K562 (cell line): ENCODE results near the gene HPSE2. TPM values are rescaled to one million over a fixed set of nuclear protein-coding genes. Genes with fewer than 3 reads are reported as not detected.

Experiments
- ATAC-seq: fragments of 200-7000 bp; cut with Tn5 transposase; 3 replicates; pipeline ENCODE4 v1.9.1; 2020; ENCODE audit warnings: moderate library complexity
- BruUV-seq: library from RNA; stranded (reverse); fragments of 400-500 nt; replicated peaks from 2 replicates; lab custom pipeline; 2021; lab: Mats Ljungman, UMichigan
- CTCF ChIA-PET: fragments of 300-600 bp; formaldehyde crosslinking; extraction: SDS; loops from one replicate; lab custom pipeline; 2021; ENCODE audit warnings: low intra/inter-chr PET ratio; lab: Yijun Ruan, JAX
- POLR2A ChIA-PET: fragments of 300-600, 350-650 bp; sonication (Branson Sonifier 250); formaldehyde crosslinking; extraction: SDS; loops from one replicate; lab custom pipeline; 2021; ENCODE audit warnings: antibody characterized with exemption, inconsistent platforms; lab: Yijun Ruan, JAX
- DNase-seq, 4 experiments: peaks; one replicate each; pipeline versions ENCODE4 v3.0.0 to v3.0.0-alpha.2; 2011 to 2018; ENCODE audit warnings: low spot score in 3 of 4, mixed read lengths in 3 of 4; ENCODE audit errors: extremely low read depth in 1 of 4
- FAIRE-seq: peaks from 2 replicates; lab custom pipeline; 2011; peaks lifted over from hg19 to GRCh38; lab: Jason Lieb, UNC
- H2AFZ ChIP-seq: 2 replicates; pipeline ENCODE4 v1.6.0; 2011; ENCODE audit warnings: low read depth, low read length, control low read depth, inconsistent platforms
- H3K27ac ChIP-seq: fragments of 200-600 bp; 3 replicates; pipeline ENCODE4 v1.8.0; 2011; ENCODE audit warnings: low read depth, mild to moderate bottlenecking, control low read depth, inconsistent platforms, low read length, moderate library complexity, mixed read lengths; ENCODE audit errors: extremely low read depth
- H3K27me3 ChIP-seq, 2 experiments: fragments of 300-600 bp in 1 of 2; 2 replicates in 1 of 2; 3 replicates in 1 of 2; pipeline versions ENCODE4 v1.6.0 to v1.8.0; 2011; ENCODE audit warnings: inconsistent platforms in 2 of 2, low read length in 2 of 2, mild to moderate bottlenecking in 1 of 2, mixed read lengths in 1 of 2, moderate library complexity in 1 of 2; ENCODE audit not compliant: control insufficient read depth in 2 of 2, insufficient read depth in 2 of 2
- H3K36me3 ChIP-seq: fragments of 300-600 bp; 3 replicates; pipeline ENCODE4 v1.8.0; 2011; ENCODE audit warnings: mild to moderate bottlenecking, low read length, inconsistent platforms; ENCODE audit not compliant: control insufficient read depth, insufficient read depth
- H3K4me1 ChIP-seq, 2 experiments: fragments of 200-600 bp in 1 of 2; replicated peaks in 1 of 2; 2 replicates in 1 of 2; 3 replicates in 1 of 2; pipeline versions ENCODE4 v1.5.1 to v1.8.0; 2011; ENCODE audit warnings: inconsistent platforms in 2 of 2, low read length in 2 of 2, mild to moderate bottlenecking in 1 of 2, mixed read lengths in 1 of 2, moderate library complexity in 1 of 2; ENCODE audit not compliant: control insufficient read depth in 2 of 2, insufficient read depth in 2 of 2
- H3K4me2 ChIP-seq: 2 replicates; pipeline ENCODE4 v1.6.1; 2011; ENCODE audit warnings: low read length, control low read depth, inconsistent platforms, mixed read lengths; ENCODE audit not compliant: insufficient read depth
- H3K4me3 ChIP-seq: fragments of 200-600 bp; sonication (generic), shearing (Covaris generic); 2 replicates; pipeline ENCODE4 v1.5.1; 2016; ENCODE audit warnings: control low read depth, inconsistent platforms
- H3K79me2 ChIP-seq: fragments of 200-600 bp; 3 replicates; pipeline ENCODE4 v1.8.0; 2011; ENCODE audit warnings: low read length, inconsistent platforms; ENCODE audit not compliant: control insufficient read depth, insufficient read depth
- H3K9ac ChIP-seq, 2 experiments: 2 replicates each; pipeline versions ENCODE4 v1.6.0 to v1.6.1; 2011; ENCODE audit warnings: low read depth in 2 of 2, low read length in 2 of 2, control low read depth in 1 of 2, inconsistent platforms in 1 of 2, mild to moderate bottlenecking in 1 of 2, mixed read lengths in 1 of 2; ENCODE audit not compliant: insufficient read depth in 1 of 2
- H3K9me1 ChIP-seq: one replicate; pipeline ENCODE4 v1.6.0; 2011; ENCODE audit warnings: inconsistent platforms, mild to moderate bottlenecking, low read length, moderate library complexity; ENCODE audit not compliant: control insufficient read depth, insufficient read depth
- H3K9me3 ChIP-seq: replicated peaks from 2 replicates; pipeline ENCODE4 v1.5.1; 2011; ENCODE audit warnings: low read depth, low read length, inconsistent platforms; ENCODE audit not compliant: control insufficient read depth, insufficient read depth
- H4K20me1 ChIP-seq: replicated peaks from 2 replicates; pipeline ENCODE4 v1.6.1; 2011; ENCODE audit warnings: low read length, inconsistent platforms, mixed read lengths; ENCODE audit not compliant: control insufficient read depth, insufficient read depth
- E2F1 ChIP-seq: sonication (generic); formaldehyde crosslinking; IDR thresholded peaks from 2 replicates; pipeline ENCODE4 v1.8.1; 2023; ENCODE audit warnings: mild to moderate bottlenecking, missing genetic modification reagents, moderate library complexity
- GTF2E2 ChIP-seq: fragments of 200-800 bp; sonication (Bioruptor generic); IDR thresholded peaks from 2 replicates; pipeline ENCODE4 v1.6.1; 2016; ENCODE audit warnings: missing genetic modification characterization, missing compliant biosample characterization
- MBD1 ChIP-seq: fragments of 250-450 bp; sonication (Bioruptor Pico); IDR thresholded peaks from 2 replicates; pipeline ENCODE4 v1.8.0; 2022; ENCODE audit warnings: inconsistent platforms
- MCM2 ChIP-seq: fragments of 450-650 bp; IDR thresholded peaks from 2 replicates; pipeline ENCODE4 v1.6.1; 2017; ENCODE audit warnings: low read depth, mild to moderate bottlenecking
- NELFE ChIP-seq: IDR thresholded peaks from 2 replicates; pipeline ENCODE4 v1.6.1; 2011; ENCODE audit warnings: mild to moderate bottlenecking; ENCODE audit not compliant: insufficient read depth, insufficient read length
- ZBTB40 ChIP-seq, 2 experiments: fragments of 450-650 bp in 1 of 2; sonication (generic) in 1 of 2; formaldehyde crosslinking in 1 of 2; IDR thresholded peaks; 2 replicates each; pipeline versions ENCODE4 v1.7.1 to v1.9.0; 2016 to 2022; ENCODE audit warnings: inconsistent platforms in 1 of 2, mild to moderate bottlenecking in 1 of 2, missing genetic modification reagents in 1 of 2
- ZKSCAN3 ChIP-seq: fragments of 250-450 bp; sonication (Bioruptor Pico); IDR thresholded peaks from 2 replicates; pipeline ENCODE4 v1.4.0; 2020
- ZNF316 ChIP-seq: fragments of 450-650 bp; IDR thresholded peaks from 2 replicates; pipeline ENCODE4 v1.6.1; 2016
- WGBS: fragments of 100-300 bp; shearing (Covaris generic); methylation state at CpG from one replicate; pipeline ENCODE4 v1.1.6; 2016; ENCODE audit warnings: low coverage, mixed read lengths; ENCODE audit not compliant: insufficient coverage; ENCODE audit errors: missing lambda C conversion rate; 5-methylcytosine and 5-hydroxymethylcytosine counted together
- in situ Hi-C: fragments of 300-500 bp; cut with MboI; formaldehyde crosslinking; loops from 4 replicates; pipeline ENCODE4 v1.15.0; 2018; ENCODE audit warnings: inconsistent platforms, mixed read lengths
- intact Hi-C: fragments of 100-400 bp; cut with micrococcal nuclease; formaldehyde crosslinking; loops from 2 replicates; pipeline ENCODE4 v1.14.2; 2022
- polyA plus RNA-seq, 8 experiments: library from polyadenylated mRNA; depleted of rRNA in 4 of 8; stranded (reverse) in 5 of 8; unstranded in 3 of 8; fragments of >200 nt; fragmentation: Nextera tagmentation in 2 of 8; fragmentation: Illumina TruSeq in 1 of 8; extraction: Ambion mirVana in 2 of 8; extraction: Trizol in 1 of 8; gene quantifications; 2 replicates each; pipeline versions ENCODE4 v1.2.1 to v1.2.3, GENCODE V29; 2011 to 2014; ENCODE audit warnings: inconsistent platforms in 1 of 8, missing spikeins in 1 of 8
- total RNA-seq, 7 experiments: library from RNA; depleted of rRNA in 6 of 7; stranded (reverse); fragments of >200 nt in 6 of 7; fragmentation: Illumina TruSeq in 2 of 7; extraction: Trizol in 2 of 7; gene quantifications; 2 replicates each; pipeline versions ENCODE4 v1.2.1 to v1.2.3, GENCODE V29; 2011 to 2021; ENCODE audit warnings: low replicate concordance in 1 of 7
- TF ChIP-seq, protein P1 (sequence below): sonication (generic); formaldehyde crosslinking; IDR thresholded peaks from 2 replicates; pipeline ENCODE4 v1.8.1; 2023; ENCODE audit warnings: mild to moderate bottlenecking, missing genetic modification reagents

The HPSE2 gene
- total and polyA plus RNA-seq, 9 of the 15 experiments (the other 6 are each of a cell fraction or from before 2014, with no cell fraction given): 0.03 to 0.10 (median 0.04) TPM; not detected in 2

DNA sequence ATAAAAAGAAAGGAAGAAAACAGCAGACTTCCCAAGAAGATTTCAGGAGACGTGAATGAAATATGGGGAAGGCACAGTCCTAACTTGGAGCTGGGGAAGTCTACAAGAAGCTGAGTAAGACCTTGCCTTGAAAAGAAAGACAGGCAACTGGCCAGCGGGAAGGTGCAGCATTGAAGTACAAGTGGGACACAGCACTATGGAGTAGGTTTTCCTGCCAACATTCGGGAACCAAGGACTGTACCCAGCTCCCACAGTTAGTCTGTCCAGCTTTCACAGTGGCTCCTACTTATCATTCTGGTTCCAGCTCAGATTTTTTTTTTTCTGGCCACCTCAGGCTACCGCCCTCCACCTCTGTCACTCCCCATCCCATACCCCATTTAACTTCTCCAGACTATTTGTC, 798.9 kb downstream of the HPSE2 start:
- CTCF ChIA-PET: no interaction called here
- 100% methylated on average over 4 of the region's 4 CpGs for WGBS
- H3K9ac ChIP-seq: no peak overlapping the region
- H3K4me1 ChIP-seq: no peaks in the 10 kb centered on the region
- no peak overlapping the region for H3K4me3 ChIP-seq
- no peaks in the 10 kb centered on the region; the same call in 2 of the 3 replicates for H3K79me2 ChIP-seq
- DNase-seq: no peak
- no peaks in the 10 kb centered on the region for H4K20me1 ChIP-seq
- in situ Hi-C loops (no loop called here), intact Hi-C loops (no loop called here)
- no peak overlapping the region for H3K27ac ChIP-seq
- no peak for FAIRE-seq
- no peak for ATAC-seq
- H2AFZ ChIP-seq: no peak overlapping the region
- no TSS peak for BruUV-seq
- no peaks in the 10 kb centered on the region for H3K27me3 ChIP-seq
- POLR2A ChIA-PET: interaction anchor here (1.2 kb wide), 1 partner anchor 9 kb away, joined by 3 read pairs; no protein-coding TSS in a partner anchor
- H3K9me1 ChIP-seq: no peaks in the 10 kb centered on the region
- H3K36me3 ChIP-seq: peaks cover 72% of the 10 kb centered on the region; the same call in 2 of the 3 replicates
- H3K4me2 ChIP-seq: no peak overlapping the region
- no peaks in the 10 kb centered on the region for H3K9me3 ChIP-seq
- TF ChIP-seq GTF2E2 (tag) (no peak), ZBTB40 (IDR thresholded peaks at IDR 0.05) (no peak), ZBTB40 (CRISPR knock-in tag; IDR thresholded peaks at IDR 0.05) (no peak), ZNF316 (no peak), E2F1 (CRISPR knock-in tag) (no peak), MCM2 (no peak), ZKSCAN3 (CRISPR knock-in tag) (no peak), MBD1 (CRISPR knock-in tag) (no peak), NELFE (no peak)
- TF ChIP-seq, protein P1, sequence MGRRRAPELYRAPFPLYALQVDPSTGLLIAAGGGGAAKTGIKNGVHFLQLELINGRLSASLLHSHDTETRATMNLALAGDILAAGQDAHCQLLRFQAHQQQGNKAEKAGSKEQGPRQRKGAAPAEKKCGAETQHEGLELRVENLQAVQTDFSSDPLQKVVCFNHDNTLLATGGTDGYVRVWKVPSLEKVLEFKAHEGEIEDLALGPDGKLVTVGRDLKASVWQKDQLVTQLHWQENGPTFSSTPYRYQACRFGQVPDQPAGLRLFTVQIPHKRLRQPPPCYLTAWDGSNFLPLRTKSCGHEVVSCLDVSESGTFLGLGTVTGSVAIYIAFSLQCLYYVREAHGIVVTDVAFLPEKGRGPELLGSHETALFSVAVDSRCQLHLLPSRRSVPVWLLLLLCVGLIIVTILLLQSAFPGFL: no peak
